RPMI8226 (cell line): ENCODE results near the gene KLF12.

ENCODE experiments used
- DNase-seq: peaks from one replicate; pipeline ENCODE4 v3.0.0-alpha.2; 2015

KLF12 gene

DNA sequence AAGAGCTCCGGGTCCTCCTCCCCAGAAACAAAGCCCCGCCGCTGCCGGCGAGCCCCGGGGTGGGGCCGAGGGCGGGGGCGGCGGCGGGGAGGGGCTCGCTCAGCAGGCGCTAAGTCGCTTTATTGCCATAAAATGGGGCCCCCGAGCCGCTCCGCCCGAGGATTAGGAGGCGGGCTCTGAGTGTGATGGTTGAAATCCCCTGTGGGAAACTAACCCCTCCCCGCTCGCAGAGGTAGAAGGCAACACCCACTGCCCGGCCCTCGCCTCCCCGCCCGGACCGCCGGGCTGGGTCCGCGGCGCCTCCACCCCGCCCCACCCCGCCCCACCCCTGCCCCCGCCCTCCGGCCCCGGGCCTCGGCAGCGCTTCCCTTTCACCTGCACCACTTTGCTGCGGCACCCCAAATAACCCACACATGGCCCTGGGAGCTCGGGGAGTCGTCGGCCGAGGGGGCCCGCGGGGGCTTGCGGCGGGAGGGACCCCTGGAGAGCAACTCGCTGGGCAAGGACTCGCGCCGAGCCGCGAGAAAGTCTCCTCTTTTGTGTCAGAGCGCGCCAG, at the start of gene KLF12:
Gene KLF12 (minus strand): TSS at position 184 of the 556 bp plus-strand sequence.
- DNase-seq, result peak; percentile 56

GRCh38 chr13:74182491-74182890, 48.3 kb upstream of the KLF12 start:
- no peak for DNase-seq

- DNase-seq, result no peak
These were observed 40.6 kb upstream of the KLF12 start for GRCh38 chr13:74174810-74175209.

GRCh38 chr13:74173822-74174221, 39.6 kb upstream of the KLF12 start:
- no peak for DNase-seq

- DNase-seq, result no peak
These were observed 37.4 kb upstream of the KLF12 start for GRCh38 chr13:74171641-74172040.

DNA sequence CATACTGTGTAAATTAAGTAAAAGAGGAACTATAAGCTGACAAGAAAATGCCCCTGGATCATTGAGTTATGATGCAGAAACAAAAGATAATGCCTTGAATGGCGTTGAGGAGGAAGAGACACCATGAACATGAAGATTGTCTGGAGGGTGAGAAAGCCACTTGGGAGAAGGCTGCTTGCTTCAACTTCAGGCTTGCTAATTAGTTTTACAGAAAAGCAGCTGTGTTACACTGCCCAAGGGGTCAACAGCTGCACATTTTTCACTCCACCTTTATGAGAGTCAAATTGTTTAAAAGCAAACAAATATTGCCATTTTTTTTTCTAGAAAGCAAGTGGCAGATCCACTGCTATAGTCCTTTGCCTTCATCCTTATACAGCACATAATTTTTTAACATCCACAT, 35.5 kb upstream of the KLF12 start:
- no peak for DNase-seq

DNA sequence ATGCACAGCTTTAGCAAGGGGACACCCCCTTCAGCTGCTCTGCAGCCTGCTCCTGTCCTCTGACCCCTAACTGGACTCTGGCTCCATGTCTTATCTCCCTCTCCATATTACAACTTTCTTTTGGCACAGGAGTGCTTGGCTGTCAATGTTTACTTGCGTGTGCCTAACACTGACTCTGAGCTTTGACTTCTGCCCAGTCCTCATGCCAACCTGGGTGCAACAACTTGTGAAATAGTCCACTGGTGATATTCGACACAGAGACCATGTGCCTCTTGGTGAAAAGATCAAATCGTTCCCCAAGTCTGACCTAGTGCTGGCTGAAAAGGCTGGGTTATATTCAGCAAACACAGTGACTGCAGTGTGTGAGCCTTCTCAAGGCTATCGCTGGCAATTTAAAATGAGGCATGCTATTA, 34.1 kb upstream of the KLF12 start:
- DNase-seq, result no peak

GRCh38 chr13:74166261-74167004, 32.2 kb upstream of the KLF12 start:
- no peak for DNase-seq

DNA sequence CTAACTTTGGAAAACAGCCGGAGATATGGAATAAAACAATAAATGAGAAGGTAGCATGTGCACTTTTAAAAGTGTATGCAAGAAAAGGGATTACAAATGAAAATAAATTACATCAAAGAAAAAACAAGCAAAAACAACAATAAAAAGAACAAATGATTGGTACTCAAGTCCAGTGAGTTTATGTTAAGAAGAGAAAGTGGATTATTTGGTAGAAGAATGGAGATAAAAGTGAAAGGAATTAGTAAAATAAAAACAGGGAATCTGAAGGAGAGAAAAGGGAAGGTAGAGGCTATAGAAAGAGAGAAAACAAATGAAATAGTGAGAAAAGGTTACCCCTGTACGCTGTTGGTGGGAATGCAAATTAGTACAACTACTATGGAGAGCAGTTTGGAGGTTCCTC, 28.6 kb upstream of the KLF12 start:
- DNase-seq, result no peak

GRCh38 chr13:74162135-74162534, 27.9 kb upstream of the KLF12 start:
- no peak for DNase-seq

DNA sequence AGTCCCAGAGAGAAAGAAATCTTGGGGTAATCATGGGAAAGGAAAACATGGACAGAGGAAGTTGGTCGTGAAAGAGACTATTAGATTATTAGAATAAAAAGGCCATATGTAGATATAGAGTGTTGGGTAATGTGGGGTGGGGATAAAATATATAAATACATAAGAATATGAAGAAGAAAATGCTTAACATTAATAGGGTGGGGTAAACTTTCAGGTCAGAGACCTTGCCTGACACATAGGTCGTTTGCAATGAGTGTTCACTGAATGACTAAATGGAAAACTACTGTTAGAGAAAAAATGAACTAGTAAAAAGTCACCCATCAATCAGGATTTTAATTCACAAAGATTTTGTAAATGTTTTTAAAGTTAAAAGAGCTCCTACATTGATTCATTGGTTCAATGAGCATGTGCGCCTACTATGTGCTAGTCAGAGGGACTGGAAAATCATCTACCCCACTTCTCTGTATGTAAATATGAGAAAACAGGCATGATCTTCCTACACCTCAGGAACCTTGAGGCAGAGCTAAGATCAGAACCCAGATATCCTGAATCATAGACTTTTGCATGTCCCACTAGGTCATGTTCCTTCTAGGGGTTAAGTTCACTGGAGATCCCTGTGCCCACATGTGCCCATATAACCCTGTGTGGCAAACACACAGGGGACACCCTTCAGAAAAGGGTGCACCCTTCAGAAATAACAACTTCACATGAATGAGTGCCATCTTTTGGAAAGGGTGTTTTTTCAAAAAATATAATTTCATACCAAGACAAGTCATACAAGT, 24.6 kb upstream of the KLF12 start:
- DNase-seq, result no peak

DNA sequence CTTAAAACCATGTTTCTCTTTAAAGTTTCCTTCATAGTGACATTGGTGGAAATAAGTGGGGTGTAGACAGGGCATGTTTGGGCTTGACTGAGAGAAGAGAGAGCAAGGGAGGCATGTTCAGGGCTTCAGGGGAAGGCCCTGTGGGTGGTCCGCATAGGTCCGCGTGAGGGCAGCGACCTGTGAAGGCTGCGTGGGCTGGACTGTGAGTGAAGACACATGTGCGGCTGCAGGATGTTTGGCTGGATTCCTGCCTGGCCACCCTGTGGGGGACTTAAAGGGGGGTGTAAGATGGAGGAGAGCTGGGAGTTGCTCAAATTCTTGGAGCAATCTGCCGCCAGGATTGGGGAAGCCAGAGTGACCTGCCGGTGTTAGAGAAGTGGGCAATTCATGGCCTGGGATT, 23.8 kb upstream of the KLF12 start:
- no peak for DNase-seq

DNA sequence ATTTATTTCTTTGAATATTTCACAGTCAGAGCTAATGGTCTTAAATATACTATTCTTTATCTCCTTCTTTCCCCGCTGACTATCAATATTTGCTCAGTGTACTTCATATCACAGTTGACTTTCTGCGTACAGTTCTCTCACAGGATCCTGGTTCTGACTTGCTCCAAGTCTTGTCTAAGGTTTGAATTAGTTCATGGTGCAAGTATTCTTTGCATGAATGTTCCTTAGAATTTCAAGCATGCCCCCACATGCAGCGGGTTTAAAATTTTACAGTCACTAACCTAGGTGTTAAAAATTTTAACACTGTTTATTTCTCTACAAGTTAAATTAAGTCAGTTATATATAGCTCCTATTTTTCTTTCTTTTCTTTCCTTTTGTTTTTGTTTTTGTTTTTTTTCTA, 20.8 kb upstream of the KLF12 start:
- no peak for DNase-seq

GRCh38 chr13:74153316-74153715, 19.1 kb upstream of the KLF12 start:
- DNase-seq, result no peak

DNA sequence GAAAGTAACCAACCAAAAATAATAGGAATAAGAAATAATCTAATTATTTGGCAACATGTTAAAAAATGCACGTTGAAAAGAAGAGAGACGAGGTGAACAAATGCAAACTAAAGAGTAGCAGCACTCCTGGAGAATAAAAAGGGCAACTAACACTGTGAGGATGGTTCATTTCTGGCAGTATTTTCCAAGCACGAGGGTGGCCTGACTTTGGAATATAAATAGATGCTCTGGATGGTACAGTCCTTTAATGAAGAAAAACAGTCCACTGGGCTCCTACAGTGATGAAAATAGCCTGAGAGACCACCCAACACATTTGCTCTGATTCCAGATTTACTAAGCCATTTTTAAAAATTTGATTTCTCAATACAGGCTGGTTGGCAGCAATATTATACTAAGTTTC, 17.7 kb upstream of the KLF12 start:
- DNase-seq, result no peak

DNA sequence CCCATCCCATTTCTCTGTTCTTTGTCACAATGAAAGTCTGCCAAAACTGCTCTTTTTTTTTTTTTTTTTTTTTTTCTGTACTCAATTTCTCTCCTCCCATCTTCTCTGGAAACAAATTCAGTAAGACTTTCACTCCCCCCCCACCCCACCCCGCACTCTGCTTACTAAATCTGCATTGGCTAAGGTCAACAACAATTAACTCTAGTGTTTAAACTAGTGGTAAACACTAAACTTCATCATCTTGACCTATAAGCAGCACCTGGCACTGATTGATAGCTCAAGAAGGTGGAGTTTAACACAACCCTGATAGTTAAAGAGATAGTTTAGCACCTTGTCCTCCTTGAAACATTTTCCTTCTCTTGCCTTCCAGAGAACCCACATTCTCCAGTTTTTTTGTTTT, 14.1 kb upstream of the KLF12 start:
- DNase-seq, result no peak

- no peak for DNase-seq
These were observed 11.2 kb upstream of the KLF12 start for GRCh38 chr13:74145249-74145975.

GRCh38 chr13:74144269-74144668, 10.1 kb upstream of the KLF12 start:
- no peak for DNase-seq

- DNase-seq, result no peak
These were observed 8.1 kb upstream of the KLF12 start for GRCh38 chr13:74142257-74142656.

DNA sequence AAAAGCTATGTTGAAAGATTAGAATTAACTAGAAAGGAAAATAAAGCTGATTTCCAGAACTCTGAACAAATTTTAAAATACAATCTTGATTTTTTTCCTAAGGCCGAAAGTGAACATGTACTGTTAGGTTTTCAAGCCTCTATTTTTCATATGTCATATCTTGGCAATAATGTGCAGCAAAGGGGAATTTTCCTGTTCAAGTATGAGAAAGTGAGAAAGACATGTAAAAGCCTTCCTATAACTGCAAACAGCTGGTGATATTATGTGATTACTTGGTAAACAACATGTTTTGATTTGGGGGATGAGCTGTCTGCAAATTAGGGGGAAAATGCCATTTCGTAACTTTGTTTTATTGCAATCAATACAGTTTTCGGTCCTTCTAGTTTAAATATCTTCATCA, 4.0 kb upstream of the KLF12 start:
- DNase-seq, result no peak

DNA sequence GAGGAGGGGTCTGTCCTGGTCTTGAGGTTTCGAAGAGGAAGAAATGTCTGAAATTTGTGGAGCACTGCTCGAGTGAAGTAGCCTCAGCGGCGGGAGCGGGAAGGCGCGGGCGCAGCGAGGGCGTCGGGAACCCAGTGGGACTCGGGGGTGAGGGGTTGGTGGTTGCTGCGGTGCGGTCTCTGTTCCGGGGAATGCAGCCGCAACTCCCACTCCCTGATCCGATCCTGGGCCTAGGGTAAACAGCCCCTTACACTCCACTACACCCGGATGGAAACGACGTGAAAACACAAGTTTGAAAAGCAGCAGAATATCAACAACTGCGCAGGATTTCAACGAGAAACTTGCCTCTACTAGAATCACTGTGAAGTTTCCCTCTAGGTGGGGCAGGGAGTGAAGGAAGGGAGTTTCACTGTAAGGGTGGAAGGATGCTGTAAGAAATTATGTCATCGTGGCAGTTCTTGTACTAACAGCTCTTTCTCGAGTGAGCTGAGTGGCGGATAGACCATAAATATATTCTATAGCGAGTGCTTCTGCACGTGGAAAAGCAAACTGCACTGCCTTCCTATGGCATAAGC, 2.0 kb upstream of the KLF12 start:
- DNase-seq, result no peak

DNA sequence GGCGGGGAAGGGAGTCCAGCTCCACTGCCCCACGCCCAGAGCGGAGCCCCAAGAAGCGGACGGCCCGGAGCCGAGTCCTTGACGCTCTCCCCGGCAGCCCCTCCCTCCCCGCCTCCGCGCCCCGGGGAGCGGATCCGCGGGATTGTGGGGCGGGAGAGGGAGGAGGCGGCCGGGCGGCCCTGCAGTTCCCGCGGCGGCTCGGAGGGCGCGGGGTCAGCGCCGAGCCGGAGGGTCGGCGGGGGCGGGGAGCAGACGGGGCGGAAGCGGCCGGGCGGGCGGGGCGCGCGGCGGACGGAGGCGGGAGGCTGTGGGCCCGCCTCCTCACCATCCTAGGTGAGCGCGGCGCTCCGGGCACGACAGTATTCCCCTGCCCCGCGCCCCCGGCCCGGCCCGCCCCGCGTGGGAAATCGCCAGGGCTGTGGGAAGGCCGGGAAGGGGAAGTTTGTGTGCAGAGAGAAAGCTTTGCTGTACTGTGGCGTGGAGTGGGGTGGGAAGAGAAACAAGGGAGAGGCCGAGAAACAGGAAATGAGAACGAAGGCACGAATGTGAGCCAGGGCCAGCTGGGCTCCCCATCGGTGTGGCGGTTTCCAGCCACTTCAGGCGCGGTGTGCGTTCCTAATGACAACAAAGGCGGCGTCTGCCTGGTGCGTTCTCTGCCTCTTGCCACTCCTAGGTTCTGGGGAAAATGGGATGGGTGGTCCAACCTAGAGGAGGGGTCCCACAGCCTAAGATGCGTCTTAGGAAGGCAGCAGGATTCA, 1.3 kb upstream of the KLF12 start:
- DNase-seq, result peak; percentile 66
